CD14-positive monocyte (primary cell): ENCODE results near the gene NLGN1. TPM values are rescaled to one million over a fixed set of nuclear protein-coding genes. Genes with fewer than 3 reads are reported as not detected.

Source experiments
- DNase-seq, 3 donors: peaks; one replicate each; pipeline ENCODE4 v3.0.0-alpha.2; 2011 to 2022
- H2AFZ ChIP-seq: 2 replicates; pipeline ENCODE4 v1.6.0; 2012; ENCODE audit warnings: mild to moderate bottlenecking, low read depth, low read length, inconsistent platforms; ENCODE audit not compliant: insufficient read depth, poor library complexity, severe bottlenecking
- H3K27ac ChIP-seq, 2 donors: 1 replicate in 1 of 2; 2 replicates in 1 of 2; pipeline ENCODE4 v1.5.1; 2012 to 2013; ENCODE audit warnings: low read length in 2 of 2, control low read depth in 1 of 2, inconsistent platforms in 1 of 2, low read depth in 1 of 2, mild to moderate bottlenecking in 1 of 2
- H3K27me3 ChIP-seq, 2 donors: one replicate each; pipeline versions ENCODE4 v1.6.0 to v1.6.1; 2011 to 2013; ENCODE audit warnings: low read length in 2 of 2; ENCODE audit not compliant: control insufficient read depth in 2 of 2, insufficient read depth in 2 of 2
- H3K36me3 ChIP-seq, 2 donors: replicated peaks in 1 of 2; 1 replicate in 1 of 2; 2 replicates in 1 of 2; pipeline versions ENCODE4 v1.5.1 to v1.6.1; 2012 to 2013; ENCODE audit warnings: low read length in 2 of 2, control low read depth in 1 of 2, inconsistent platforms in 1 of 2, mild to moderate bottlenecking in 1 of 2; ENCODE audit not compliant: insufficient read depth in 2 of 2, control insufficient read depth in 1 of 2
- H3K4me1 ChIP-seq, 2 donors: 1 replicate in 1 of 2; 2 replicates in 1 of 2; pipeline versions ENCODE4 v1.5.1 to v1.6.1; 2012 to 2013; ENCODE audit warnings: low read length in 2 of 2, control low read depth in 1 of 2, inconsistent platforms in 1 of 2, mild to moderate bottlenecking in 1 of 2, moderate library complexity in 1 of 2; ENCODE audit not compliant: insufficient read depth in 2 of 2, control insufficient read depth in 1 of 2
- H3K4me2 ChIP-seq: replicated peaks from 2 replicates; pipeline ENCODE3; 2012; ENCODE audit warnings: low read length, moderate library complexity, mild to moderate bottlenecking; ENCODE audit not compliant: poor library complexity, severe bottlenecking; ENCODE audit errors: extremely low read depth
- H3K4me3 ChIP-seq, 3 experiments: fragments of 200-600 bp in 1 of 3; sonication (generic) in 1 of 3; replicated peaks in 1 of 3; 1 replicate in 2 of 3; 2 replicates in 1 of 3; pipeline ENCODE4 v1.5.1; 2011 to 2013; ENCODE audit warnings: low read length in 3 of 3, mild to moderate bottlenecking in 3 of 3, control low read depth in 2 of 3, low read depth in 2 of 3, inconsistent platforms in 1 of 3, moderate library complexity in 1 of 3
- H3K79me2 ChIP-seq: 2 replicates; pipeline ENCODE4 v1.6.0; 2012; ENCODE audit warnings: mild to moderate bottlenecking, control low read depth, inconsistent platforms, low read length, moderate library complexity; ENCODE audit not compliant: insufficient read depth
- H3K9ac ChIP-seq: 2 replicates; pipeline ENCODE4 v1.6.0; 2017; ENCODE audit warnings: low read length, mild to moderate bottlenecking; ENCODE audit not compliant: insufficient read depth, poor library complexity, severe bottlenecking
- H3K9me3 ChIP-seq, 2 donors: replicated peaks in 1 of 2; 1 replicate in 1 of 2; 2 replicates in 1 of 2; pipeline versions ENCODE4 v1.5.1 to v1.6.1; 2012 to 2013; ENCODE audit warnings: low read length in 2 of 2, control low read depth in 1 of 2; ENCODE audit not compliant: control insufficient read depth in 1 of 2, insufficient read depth in 1 of 2
- H4K20me1 ChIP-seq: 2 replicates; pipeline ENCODE4 v1.6.0; 2012; ENCODE audit warnings: mild to moderate bottlenecking, low read length, control low read depth, moderate library complexity; ENCODE audit not compliant: insufficient read depth
- H3K27ac Mint-ChIP-seq, 7 donors: one replicate each; pipeline ENCODE4 v1.8.0; 2020; ENCODE audit warnings: mild to moderate bottlenecking in 7 of 7, mixed read lengths in 7 of 7, moderate library complexity in 6 of 7, inconsistent platforms in 2 of 7
- H3K27me3 Mint-ChIP-seq, 3 donors: one replicate each; pipeline ENCODE4 v1.8.0; 2021 to 2022; ENCODE audit warnings: low read depth in 3 of 3, mild to moderate bottlenecking in 3 of 3, mixed read lengths in 3 of 3, moderate library complexity in 3 of 3, inconsistent platforms in 1 of 3
- H3K36me3 Mint-ChIP-seq, 2 donors: one replicate each; pipeline ENCODE4 v1.8.0; 2020; ENCODE audit warnings: mixed read lengths in 2 of 2, inconsistent platforms in 1 of 2, mild to moderate bottlenecking in 1 of 2
- H3K4me1 Mint-ChIP-seq: one replicate; pipeline ENCODE4 v1.8.0; 2020; ENCODE audit warnings: mild to moderate bottlenecking, mixed read lengths
- H3K4me3 Mint-ChIP-seq, 2 donors: one replicate each; pipeline ENCODE4 v1.8.0; 2020; ENCODE audit warnings: mild to moderate bottlenecking in 2 of 2, mixed read lengths in 2 of 2, moderate library complexity in 1 of 2
- H3K9me3 Mint-ChIP-seq, 7 donors: one replicate each; pipeline ENCODE4 v1.8.0; 2020 to 2022; ENCODE audit warnings: mixed read lengths in 7 of 7, mild to moderate bottlenecking in 6 of 7, moderate library complexity in 6 of 7, inconsistent platforms in 2 of 7
- CTCF ChIP-seq: fragments of 200-600 bp; IDR thresholded peaks from one replicate; pipeline ENCODE4 v1.8.0; 2022; ENCODE audit warnings: antibody characterized with exemption, mild to moderate bottlenecking
- WGBS: methylation state at CpG from one replicate; pipeline ENCODE4 v1.1.5; 2013; ENCODE audit warnings: missing lambda C conversion rate; ENCODE audit not compliant: insufficient coverage; 5-methylcytosine and 5-hydroxymethylcytosine counted together
- intact Hi-C, 2 donors: fragments of 100-400 bp; cut with micrococcal nuclease; formaldehyde crosslinking; loops; one replicate each; pipeline versions ENCODE4 v1.15.0 to v1.15.1; 2023
- polyA plus RNA-seq, 3 donors: library from polyadenylated mRNA; depleted of rRNA in 1 of 3; unstranded in 2 of 3; stranded (reverse) in 1 of 3; fragments of 300-500 nt in 2 of 3; fragments of >200 nt in 1 of 3; fragmentation: Illumina TruSeq in 2 of 3; gene quantifications; 1 replicate in 2 of 3; 2 replicates in 1 of 3; pipeline ENCODE4 v1.2.3, GENCODE V29; 2012 to 2021

Gene NLGN1
- polyA plus RNA-seq, 3 donors, result not detected

- Mint-ChIP-seq H3K27ac (peak overlapping the region in 1 of 7 donors; percentile 30), H3K4me3 (no peak overlapping the region), H3K27me3 (no peaks in the 10 kb centered on the region), H3K9me3 (peaks cover 0 to 2% (median 0%) of the 10 kb centered on the region in 7 donors), H3K4me1 (peaks cover 2% of the 10 kb centered on the region), H3K36me3 (no peaks in the 10 kb centered on the region)
- Histone ChIP-seq H3K79me2 (no peaks in the 10 kb centered on the region), H3K4me2 (no peak overlapping the region), H3K27ac (no peak overlapping the region), H3K9me3 (no peaks in the 10 kb centered on the region), H3K4me3 (no peak overlapping the region), H3K27me3 (no peaks in the 10 kb centered on the region), H3K4me1 (no peaks in the 10 kb centered on the region), H3K36me3 (no peaks in the 10 kb centered on the region), H2AFZ (no peak overlapping the region), H4K20me1 (no peaks in the 10 kb centered on the region), H3K9ac (no peak overlapping the region)
- WGBS, result 17% methylated on average over 2 of the region's 4 CpGs
- no peak for TF ChIP-seq CTCF
- no peak for DNase-seq
- intact Hi-C loops, result no loop called here
Measured at GRCh38 chr3:173892547-173892946, 495.0 kb downstream of the NLGN1 start.

GRCh38 chr3:173893066-173893465 is 495.5 kb downstream of the NLGN1 start:
- no peaks in the 10 kb centered on the region for H3K27me3 Mint-ChIP-seq
- Histone ChIP-seq H3K36me3 (no peaks in the 10 kb centered on the region), H3K79me2 (no peaks in the 10 kb centered on the region), H3K4me2 (no peak overlapping the region), H2AFZ (no peak overlapping the region), H3K9me3 (no peaks in the 10 kb centered on the region), H3K4me1 (no peaks in the 10 kb centered on the region), H3K27ac (no peak overlapping the region), H3K27me3 (no peaks in the 10 kb centered on the region), H3K9ac (no peak overlapping the region), H3K4me3 (no peak overlapping the region), H4K20me1 (no peaks in the 10 kb centered on the region)
- H3K4me3 Mint-ChIP-seq, result no peak overlapping the region
- peaks cover 2% of the 10 kb centered on the region for H3K4me1 Mint-ChIP-seq
- DNase-seq, result no peak
- H3K9me3 Mint-ChIP-seq, result peaks cover 0 to 2% (median 0%) of the 10 kb centered on the region in 7 donors
- no peaks in the 10 kb centered on the region for H3K36me3 Mint-ChIP-seq
- intact Hi-C loops, result no loop called here
- TF ChIP-seq CTCF, result no peak
- H3K27ac Mint-ChIP-seq, result no peak overlapping the region
- 90% methylated on average over 1 of the region's 4 CpGs for WGBS
